HL-60 (cell line): Measurements from ENCODE around the gene ARL11.

Experiments
- GABPA ChIP-seq: IDR thresholded peaks from 2 replicates; pipeline ENCODE4 v1.6.1; 2012; ENCODE audit warnings: low read depth
- POLR2AphosphoS5 ChIP-seq: IDR thresholded peaks from 2 replicates; pipeline ENCODE4 v1.6.1; 2012; ENCODE audit warnings: low read depth
- TF ChIP-seq, protein P1 (sequence below): IDR thresholded peaks from one replicate; pipeline ENCODE4 v1.5.1; 2011; ENCODE audit warnings: low read length, control low read depth, inconsistent platforms; ENCODE audit not compliant: insufficient read depth

DNA sequence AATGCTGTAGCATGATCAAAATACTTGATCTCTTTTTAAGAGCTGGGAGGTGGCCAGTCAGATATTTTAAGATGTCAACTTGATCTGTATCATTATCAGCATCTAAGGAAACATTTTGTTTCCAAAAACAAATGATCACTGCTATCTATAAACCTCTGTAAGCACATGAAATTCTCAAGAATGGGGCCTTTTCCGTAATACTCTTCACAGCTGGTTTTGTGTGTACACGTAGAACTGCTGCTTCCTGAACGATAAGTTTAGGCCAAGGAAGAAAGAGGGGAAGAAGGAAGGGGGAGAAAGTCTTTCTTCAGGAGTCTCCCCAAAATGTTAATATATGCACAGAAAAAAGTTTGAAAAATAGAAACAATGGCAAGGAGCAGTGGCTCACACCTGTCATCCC, 25.7 kb downstream of the ARL11 start:
- TF ChIP-seq, protein P1, sequence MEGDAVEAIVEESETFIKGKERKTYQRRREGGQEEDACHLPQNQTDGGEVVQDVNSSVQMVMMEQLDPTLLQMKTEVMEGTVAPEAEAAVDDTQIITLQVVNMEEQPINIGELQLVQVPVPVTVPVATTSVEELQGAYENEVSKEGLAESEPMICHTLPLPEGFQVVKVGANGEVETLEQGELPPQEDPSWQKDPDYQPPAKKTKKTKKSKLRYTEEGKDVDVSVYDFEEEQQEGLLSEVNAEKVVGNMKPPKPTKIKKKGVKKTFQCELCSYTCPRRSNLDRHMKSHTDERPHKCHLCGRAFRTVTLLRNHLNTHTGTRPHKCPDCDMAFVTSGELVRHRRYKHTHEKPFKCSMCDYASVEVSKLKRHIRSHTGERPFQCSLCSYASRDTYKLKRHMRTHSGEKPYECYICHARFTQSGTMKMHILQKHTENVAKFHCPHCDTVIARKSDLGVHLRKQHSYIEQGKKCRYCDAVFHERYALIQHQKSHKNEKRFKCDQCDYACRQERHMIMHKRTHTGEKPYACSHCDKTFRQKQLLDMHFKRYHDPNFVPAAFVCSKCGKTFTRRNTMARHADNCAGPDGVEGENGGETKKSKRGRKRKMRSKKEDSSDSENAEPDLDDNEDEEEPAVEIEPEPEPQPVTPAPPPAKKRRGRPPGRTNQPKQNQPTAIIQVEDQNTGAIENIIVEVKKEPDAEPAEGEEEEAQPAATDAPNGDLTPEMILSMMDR, result no peak
- TF ChIP-seq POLR2AphosphoS5 (no peak), GABPA (no peak)
